K562 (cell line): Measurements from ENCODE around the gene DNAAF8. TPM values are rescaled to one million over a fixed set of nuclear protein-coding genes. Genes with fewer than 3 reads are reported as not detected.

ENCODE experiments used
- ATAC-seq: fragments of 200-7000 bp; cut with Tn5 transposase; 3 replicates; pipeline ENCODE4 v1.9.1; 2020; ENCODE audit warnings: moderate library complexity
- BruUV-seq: library from RNA; stranded (reverse); fragments of 400-500 nt; replicated peaks from 2 replicates; lab custom pipeline; 2021; lab: Mats Ljungman, UMichigan
- CTCF ChIA-PET: fragments of 300-600 bp; formaldehyde crosslinking; extraction: SDS; loops from one replicate; lab custom pipeline; 2021; ENCODE audit warnings: low intra/inter-chr PET ratio; lab: Yijun Ruan, JAX
- POLR2A ChIA-PET: fragments of 300-600, 350-650 bp; sonication (Branson Sonifier 250); formaldehyde crosslinking; extraction: SDS; loops from one replicate; lab custom pipeline; 2021; ENCODE audit warnings: antibody characterized with exemption, inconsistent platforms; lab: Yijun Ruan, JAX
- DNase-seq, 4 experiments: peaks; one replicate each; pipeline versions ENCODE4 v3.0.0 to v3.0.0-alpha.2; 2011 to 2018; ENCODE audit warnings: low spot score in 3 of 4, mixed read lengths in 3 of 4; ENCODE audit errors: extremely low read depth in 1 of 4
- FAIRE-seq: peaks from 2 replicates; lab custom pipeline; 2011; peaks lifted over from hg19 to GRCh38; lab: Jason Lieb, UNC
- H2AFZ ChIP-seq: 2 replicates; pipeline ENCODE4 v1.6.0; 2011; ENCODE audit warnings: low read depth, low read length, control low read depth, inconsistent platforms
- H3K27ac ChIP-seq: fragments of 200-600 bp; 3 replicates; pipeline ENCODE4 v1.8.0; 2011; ENCODE audit warnings: low read depth, mild to moderate bottlenecking, control low read depth, inconsistent platforms, low read length, moderate library complexity, mixed read lengths; ENCODE audit errors: extremely low read depth
- H3K27me3 ChIP-seq, 2 experiments: fragments of 300-600 bp in 1 of 2; 2 replicates in 1 of 2; 3 replicates in 1 of 2; pipeline versions ENCODE4 v1.6.0 to v1.8.0; 2011; ENCODE audit warnings: inconsistent platforms in 2 of 2, low read length in 2 of 2, mild to moderate bottlenecking in 1 of 2, mixed read lengths in 1 of 2, moderate library complexity in 1 of 2; ENCODE audit not compliant: control insufficient read depth in 2 of 2, insufficient read depth in 2 of 2
- H3K36me3 ChIP-seq: fragments of 300-600 bp; 3 replicates; pipeline ENCODE4 v1.8.0; 2011; ENCODE audit warnings: mild to moderate bottlenecking, low read length, inconsistent platforms; ENCODE audit not compliant: control insufficient read depth, insufficient read depth
- H3K4me1 ChIP-seq, 2 experiments: fragments of 200-600 bp in 1 of 2; replicated peaks in 1 of 2; 2 replicates in 1 of 2; 3 replicates in 1 of 2; pipeline versions ENCODE4 v1.5.1 to v1.8.0; 2011; ENCODE audit warnings: inconsistent platforms in 2 of 2, low read length in 2 of 2, mild to moderate bottlenecking in 1 of 2, mixed read lengths in 1 of 2, moderate library complexity in 1 of 2; ENCODE audit not compliant: control insufficient read depth in 2 of 2, insufficient read depth in 2 of 2
- H3K4me2 ChIP-seq: 2 replicates; pipeline ENCODE4 v1.6.1; 2011; ENCODE audit warnings: low read length, control low read depth, inconsistent platforms, mixed read lengths; ENCODE audit not compliant: insufficient read depth
- H3K4me3 ChIP-seq: fragments of 200-600 bp; sonication (generic), shearing (Covaris generic); 2 replicates; pipeline ENCODE4 v1.5.1; 2016; ENCODE audit warnings: control low read depth, inconsistent platforms
- H3K79me2 ChIP-seq: fragments of 200-600 bp; 3 replicates; pipeline ENCODE4 v1.8.0; 2011; ENCODE audit warnings: low read length, inconsistent platforms; ENCODE audit not compliant: control insufficient read depth, insufficient read depth
- H3K9ac ChIP-seq, 2 experiments: 2 replicates each; pipeline versions ENCODE4 v1.6.0 to v1.6.1; 2011; ENCODE audit warnings: low read depth in 2 of 2, low read length in 2 of 2, control low read depth in 1 of 2, inconsistent platforms in 1 of 2, mild to moderate bottlenecking in 1 of 2, mixed read lengths in 1 of 2; ENCODE audit not compliant: insufficient read depth in 1 of 2
- H3K9me1 ChIP-seq: one replicate; pipeline ENCODE4 v1.6.0; 2011; ENCODE audit warnings: inconsistent platforms, mild to moderate bottlenecking, low read length, moderate library complexity; ENCODE audit not compliant: control insufficient read depth, insufficient read depth
- H3K9me3 ChIP-seq: replicated peaks from 2 replicates; pipeline ENCODE4 v1.5.1; 2011; ENCODE audit warnings: low read depth, low read length, inconsistent platforms; ENCODE audit not compliant: control insufficient read depth, insufficient read depth
- H4K20me1 ChIP-seq: replicated peaks from 2 replicates; pipeline ENCODE4 v1.6.1; 2011; ENCODE audit warnings: low read length, inconsistent platforms, mixed read lengths; ENCODE audit not compliant: control insufficient read depth, insufficient read depth
- ATF1 ChIP-seq, 2 experiments: fragments of 450-650 bp in 1 of 2; IDR thresholded peaks; 2 replicates each; pipeline ENCODE4 v1.6.1; 2016; ENCODE audit warnings: missing compliant biosample characterization in 1 of 2, missing genetic modification characterization in 1 of 2
- FIP1L1 ChIP-seq: fragments of 200-400 bp; formaldehyde crosslinking; IDR thresholded peaks from 2 replicates; pipeline ENCODE4 v1.6.1; 2018; ENCODE audit warnings: mild to moderate bottlenecking, low read depth, low read length; ENCODE audit not compliant: poor library complexity, severe bottlenecking
- KLF10 ChIP-seq: fragments of 250-450 bp; sonication (Bioruptor Pico); IDR thresholded peaks from 2 replicates; pipeline ENCODE4 v1.6.1; 2021; ENCODE audit warnings: matching md5 sums
- MECOM ChIP-seq: fragments of 250-450 bp; sonication (Bioruptor Pico); IDR thresholded peaks from 2 replicates; pipeline ENCODE4 v1.8.0; 2022; ENCODE audit warnings: inconsistent platforms
- MEIS2 ChIP-seq: fragments of 450-650 bp; IDR thresholded peaks from 2 replicates; pipeline ENCODE4 v1.6.1; 2014; ENCODE audit warnings: mild to moderate bottlenecking; ENCODE audit not compliant: partially characterized antibody
- NFXL1 ChIP-seq: fragments of 450-650 bp; formaldehyde crosslinking; IDR thresholded peaks from 2 replicates; pipeline ENCODE4 v1.4.0; 2021; ENCODE audit warnings: mild to moderate bottlenecking
- SREBF1 ChIP-seq: fragments of 150-350 bp; IDR thresholded peaks from 2 replicates; pipeline ENCODE4 v1.6.1; 2014; ENCODE audit warnings: antibody characterized with exemption, low read depth, low read length, borderline replicate concordance
- SRSF7 ChIP-seq: fragments of 200-400 bp; formaldehyde crosslinking; optimal IDR thresholded peaks from 2 replicates; pipeline ENCODE3; 2017; ENCODE audit warnings: mild to moderate bottlenecking, low read depth, low read length
- STAT5A ChIP-seq: IDR thresholded peaks from 2 replicates; pipeline ENCODE4 v1.6.1; 2012; ENCODE audit warnings: low read length, inconsistent platforms, borderline replicate concordance
- ZNF217 ChIP-seq: sonication (generic); formaldehyde crosslinking; IDR thresholded peaks from 2 replicates; pipeline ENCODE4 v1.8.0; 2022; ENCODE audit warnings: mild to moderate bottlenecking, missing genetic modification reagents
- ZNF561 ChIP-seq: fragments of 450-650 bp; formaldehyde crosslinking; conservative IDR thresholded peaks from 2 replicates; pipeline ENCODE4 v1.4.0; 2020; ENCODE audit warnings: mild to moderate bottlenecking, moderate library complexity
- ZNF57 ChIP-seq: fragments of 450-650 bp; formaldehyde crosslinking; IDR thresholded peaks from 2 replicates; pipeline ENCODE4 v1.4.0; 2020; ENCODE audit warnings: mild to moderate bottlenecking, moderate library complexity
- ZNF717 ChIP-seq: fragments of 250-450 bp; sonication (Bioruptor Pico); IDR thresholded peaks from 2 replicates; pipeline ENCODE4 v1.5.0; 2021
- WGBS: fragments of 100-300 bp; shearing (Covaris generic); methylation state at CpG from one replicate; pipeline ENCODE4 v1.1.6; 2016; ENCODE audit warnings: low coverage, mixed read lengths; ENCODE audit not compliant: insufficient coverage; ENCODE audit errors: missing lambda C conversion rate; 5-methylcytosine and 5-hydroxymethylcytosine counted together
- in situ Hi-C: fragments of 300-500 bp; cut with MboI; formaldehyde crosslinking; loops from 4 replicates; pipeline ENCODE4 v1.15.0; 2018; ENCODE audit warnings: inconsistent platforms, mixed read lengths
- intact Hi-C: fragments of 100-400 bp; cut with micrococcal nuclease; formaldehyde crosslinking; loops from 2 replicates; pipeline ENCODE4 v1.14.2; 2022
- polyA plus RNA-seq, 8 experiments: library from polyadenylated mRNA; depleted of rRNA in 4 of 8; stranded (reverse) in 5 of 8; unstranded in 3 of 8; fragments of >200 nt; fragmentation: Nextera tagmentation in 2 of 8; fragmentation: Illumina TruSeq in 1 of 8; extraction: Ambion mirVana in 2 of 8; extraction: Trizol in 1 of 8; gene quantifications; 2 replicates each; pipeline versions ENCODE4 v1.2.1 to v1.2.3, GENCODE V29; 2011 to 2014; ENCODE audit warnings: inconsistent platforms in 1 of 8, missing spikeins in 1 of 8
- total RNA-seq, 7 experiments: library from RNA; depleted of rRNA in 6 of 7; stranded (reverse); fragments of >200 nt in 6 of 7; fragmentation: Illumina TruSeq in 2 of 7; extraction: Trizol in 2 of 7; gene quantifications; 2 replicates each; pipeline versions ENCODE4 v1.2.1 to v1.2.3, GENCODE V29; 2011 to 2021; ENCODE audit warnings: low replicate concordance in 1 of 7
- TF ChIP-seq, protein P1 (sequence below): fragments of 450-650 bp; IDR thresholded peaks from 2 replicates; pipeline ENCODE4 v1.6.1; 2016; ENCODE audit warnings: missing biosample characterization, missing genetic modification characterization
- TF ChIP-seq, protein P2 (sequence below): sonication (generic); formaldehyde crosslinking; IDR thresholded peaks from 2 replicates; pipeline ENCODE4 v1.8.0; 2022; ENCODE audit warnings: mild to moderate bottlenecking, missing genetic modification reagents
- TF ChIP-seq, protein P3 (sequence below): sonication (generic); formaldehyde crosslinking; IDR thresholded peaks from 2 replicates; pipeline ENCODE4 v1.8.0; 2022; ENCODE audit warnings: missing genetic modification reagents, mild to moderate bottlenecking, borderline replicate concordance
- TF ChIP-seq, protein P4 (sequence below): fragments of 250-450 bp; sonication (Bioruptor Pico); IDR thresholded peaks from 2 replicates; pipeline ENCODE4 v1.9.0; 2021; ENCODE audit warnings: mild to moderate bottlenecking
- TF ChIP-seq, protein P5 (sequence below): fragments of 200-800 bp; sonication (Bioruptor generic); IDR thresholded peaks from 2 replicates; pipeline ENCODE4 v1.6.1; 2017; ENCODE audit warnings: missing genetic modification characterization, missing compliant biosample characterization

Gene DNAAF8
- total and polyA plus RNA-seq, 9 of the 15 experiments (the other 6 are each of a cell fraction or from before 2014, with no cell fraction given), result 0.04 to 0.12 (median 0.10) TPM; not detected in 6

DNA sequence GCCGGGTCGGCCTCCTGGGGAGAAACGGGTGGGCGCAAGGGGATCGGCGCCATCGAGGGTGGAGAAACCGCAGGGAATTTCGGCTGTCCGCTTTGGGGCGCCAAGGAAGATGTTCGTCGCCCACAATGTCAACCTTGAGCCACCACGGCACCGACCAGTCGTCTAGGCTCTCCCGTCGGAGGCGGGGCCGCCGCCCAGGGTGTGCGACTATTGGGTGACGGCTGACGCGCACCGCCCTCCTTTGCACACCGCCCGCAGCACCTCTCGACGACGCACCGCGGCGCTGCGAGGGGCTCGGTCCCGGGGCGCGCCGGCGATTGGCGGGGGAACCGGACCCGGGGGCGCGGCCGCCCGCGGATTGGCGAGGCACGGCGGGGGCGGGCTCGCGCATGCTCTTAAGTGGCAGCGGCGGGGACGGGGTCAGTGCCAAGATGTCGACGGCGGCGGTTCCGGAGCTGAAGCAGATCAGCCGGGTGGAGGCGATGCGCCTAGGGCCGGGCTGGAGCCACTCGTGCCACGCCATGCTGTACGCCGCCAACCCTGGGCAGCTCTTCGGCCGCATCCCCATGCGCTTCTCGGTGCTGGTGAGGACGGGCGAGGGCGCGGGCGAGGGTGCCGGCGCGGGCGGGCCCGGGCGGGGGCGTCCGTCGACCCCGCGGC, 40.9 kb upstream of the DNAAF8 start, which contains the start of gene NUDT16L1:
Gene NUDT16L1, plus strand, starts transcription at position 267 of the 660 bp plus-strand sequence. Its CDS starts 165 bp downstream, at position 432.
- ChIA-PET CTCF (interaction anchor here (0.6 kb wide), 1 partner anchor 191 kb away, joined by 3 read pairs; no protein-coding TSS in a partner anchor), POLR2A (interaction anchor here (0.6 to 1.0 kb wide), 3 partner anchors 18 to 1874 kb away, joined by 3 read pairs; no protein-coding TSS in a partner anchor)
- peak within 1 kb of the TSS; percentile 96 for H3K4me2 ChIP-seq
- in situ Hi-C loops, result no loop called here
- intact Hi-C loops, result no loop called here
- no peaks in the 10 kb centered on the region for H3K9me3 ChIP-seq
- BruUV-seq, result no TSS peak
- no peaks in the 10 kb centered on the region for H3K27me3 ChIP-seq
- peak; percentile 96 for ATAC-seq
- peak within 1 kb of the TSS; percentile 97 for H3K4me3 ChIP-seq
- H4K20me1 ChIP-seq, result peaks cover 8% of the 10 kb centered on the region; the same call in 1 of the 2 replicates
- H3K9ac ChIP-seq, result peak within 1 kb of the TSS; percentile 77 to 99
- H2AFZ ChIP-seq, result peak within 1 kb of the TSS; percentile 93
- WGBS, result 0% methylated on average over 56 of the region's 91 CpGs
- DNase-seq, result peak; percentile 97 to 99 (median 98)
- peaks cover 0 to 82% of the 10 kb centered on the region in 2 experiments; a peak in 3 of 5 replicates for H3K4me1 ChIP-seq
- H3K36me3 ChIP-seq, result peaks cover 45% of the 10 kb centered on the region; the same call in 2 of the 3 replicates
- peak; percentile 98 for FAIRE-seq
- peak within 1 kb of the TSS; percentile 86 for H3K27ac ChIP-seq
- H3K9me1 ChIP-seq, result peaks cover 3% of the 10 kb centered on the region
- peaks cover 12% of the 10 kb centered on the region for H3K79me2 ChIP-seq
- TF ChIP-seq ZNF561 (CRISPR knock-in tag), result no peak
- peak; percentile 69 for TF ChIP-seq FIP1L1
- TF ChIP-seq ZNF57 (CRISPR knock-in tag), result no peak
- peak; percentile 66 for TF ChIP-seq MEIS2
- TF ChIP-seq SREBF1, result no peak
- TF ChIP-seq, protein P1, sequence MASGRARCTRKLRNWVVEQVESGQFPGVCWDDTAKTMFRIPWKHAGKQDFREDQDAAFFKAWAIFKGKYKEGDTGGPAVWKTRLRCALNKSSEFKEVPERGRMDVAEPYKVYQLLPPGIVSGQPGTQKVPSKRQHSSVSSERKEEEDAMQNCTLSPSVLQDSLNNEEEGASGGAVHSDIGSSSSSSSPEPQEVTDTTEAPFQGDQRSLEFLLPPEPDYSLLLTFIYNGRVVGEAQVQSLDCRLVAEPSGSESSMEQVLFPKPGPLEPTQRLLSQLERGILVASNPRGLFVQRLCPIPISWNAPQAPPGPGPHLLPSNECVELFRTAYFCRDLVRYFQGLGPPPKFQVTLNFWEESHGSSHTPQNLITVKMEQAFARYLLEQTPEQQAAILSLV (tag), result no peak
- TF ChIP-seq ZNF217 (CRISPR knock-in tag), result no peak
- peak; percentile 28; the same call in 1 of the 2 replicates for TF ChIP-seq ATF1 (CRISPR knock-in tag; IDR thresholded peaks at IDR 0.05)
- peak; percentile 82 for TF ChIP-seq ATF1 (tag; IDR thresholded peaks at IDR 0.05)
- TF ChIP-seq, protein P2, sequence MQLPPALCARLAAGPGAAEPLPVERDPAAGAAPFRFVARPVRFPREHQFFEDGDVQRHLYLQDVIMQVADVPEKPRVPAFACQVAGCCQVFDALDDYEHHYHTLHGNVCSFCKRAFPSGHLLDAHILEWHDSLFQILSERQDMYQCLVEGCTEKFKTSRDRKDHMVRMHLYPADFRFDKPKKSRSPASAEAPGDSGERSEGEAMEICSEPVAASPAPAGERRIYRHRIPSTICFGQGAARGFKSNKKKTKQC, result peak; percentile 10; the same call in 1 of the 2 replicates
- TF ChIP-seq MECOM (CRISPR knock-in tag), result no peak
- no peak for TF ChIP-seq SRSF7
- TF ChIP-seq, protein P3, sequence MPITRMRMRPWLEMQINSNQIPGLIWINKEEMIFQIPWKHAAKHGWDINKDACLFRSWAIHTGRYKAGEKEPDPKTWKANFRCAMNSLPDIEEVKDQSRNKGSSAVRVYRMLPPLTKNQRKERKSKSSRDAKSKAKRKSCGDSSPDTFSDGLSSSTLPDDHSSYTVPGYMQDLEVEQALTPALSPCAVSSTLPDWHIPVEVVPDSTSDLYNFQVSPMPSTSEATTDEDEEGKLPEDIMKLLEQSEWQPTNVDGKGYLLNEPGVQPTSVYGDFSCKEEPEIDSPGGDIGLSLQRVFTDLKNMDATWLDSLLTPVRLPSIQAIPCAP, result no peak
- TF ChIP-seq STAT5A, result no peak
- TF ChIP-seq NFXL1 (CRISPR knock-in tag), result no peak
- no peak for TF ChIP-seq KLF10
- TF ChIP-seq, protein P4, sequence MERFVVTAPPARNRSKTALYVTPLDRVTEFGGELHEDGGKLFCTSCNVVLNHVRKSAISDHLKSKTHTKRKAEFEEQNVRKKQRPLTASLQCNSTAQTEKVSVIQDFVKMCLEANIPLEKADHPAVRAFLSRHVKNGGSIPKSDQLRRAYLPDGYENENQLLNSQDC (CRISPR knock-in tag), result no peak
- no peak for TF ChIP-seq ZNF717 (CRISPR knock-in tag)
- TF ChIP-seq, protein P5, sequence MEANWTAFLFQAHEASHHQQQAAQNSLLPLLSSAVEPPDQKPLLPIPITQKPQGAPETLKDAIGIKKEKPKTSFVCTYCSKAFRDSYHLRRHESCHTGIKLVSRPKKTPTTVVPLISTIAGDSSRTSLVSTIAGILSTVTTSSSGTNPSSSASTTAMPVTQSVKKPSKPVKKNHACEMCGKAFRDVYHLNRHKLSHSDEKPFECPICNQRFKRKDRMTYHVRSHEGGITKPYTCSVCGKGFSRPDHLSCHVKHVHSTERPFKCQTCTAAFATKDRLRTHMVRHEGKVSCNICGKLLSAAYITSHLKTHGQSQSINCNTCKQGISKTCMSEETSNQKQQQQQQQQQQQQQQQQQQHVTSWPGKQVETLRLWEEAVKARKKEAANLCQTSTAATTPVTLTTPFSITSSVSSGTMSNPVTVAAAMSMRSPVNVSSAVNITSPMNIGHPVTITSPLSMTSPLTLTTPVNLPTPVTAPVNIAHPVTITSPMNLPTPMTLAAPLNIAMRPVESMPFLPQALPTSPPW (CRISPR knock-in tag), result peak; percentile 52; the same call in 1 of the 2 replicates
